HepG2 (cell line): Measurements from ENCODE around the gene MTFP1. TPM values are rescaled to one million over a fixed set of nuclear protein-coding genes. Genes with fewer than 3 reads are reported as not detected.

Source experiments
- ELK4 ChIP-seq: sonication (generic); formaldehyde crosslinking; IDR thresholded peaks from 2 replicates; pipeline ENCODE4 v1.9.0; 2021; ENCODE audit warnings: missing genetic modification reagents, borderline replicate concordance
- FOXP1 ChIP-seq, 2 experiments: fragments of 450-650 bp in 1 of 2; IDR thresholded peaks; 2 replicates each; pipeline ENCODE4 v1.6.1; 2017 to 2018; ENCODE audit warnings: antibody characterized with exemption in 1 of 2
- GLI4 ChIP-seq: sonication (generic); formaldehyde crosslinking; IDR thresholded peaks from 2 replicates; pipeline ENCODE4 v1.5.1; 2020; ENCODE audit warnings: missing genetic modification reagents, mild to moderate bottlenecking, moderate library complexity, borderline replicate concordance
- HNRNPUL1 ChIP-seq: fragments of 200-400 bp; formaldehyde crosslinking; IDR thresholded peaks from 2 replicates; pipeline ENCODE4 v1.6.1; 2017; ENCODE audit warnings: low read depth, mild to moderate bottlenecking, low read length, moderate library complexity
- NFRKB ChIP-seq: fragments of 450-650 bp; IDR thresholded peaks from 2 replicates; pipeline ENCODE4 v1.6.1; 2017
- PCBP2 ChIP-seq: fragments of 200-400 bp; formaldehyde crosslinking; optimal IDR thresholded peaks from 2 replicates; pipeline ENCODE3; 2018; ENCODE audit warnings: low read length, low read depth; ENCODE audit not compliant: poor library complexity, severe bottlenecking
- RAD51 ChIP-seq: fragments of 450-650 bp; IDR thresholded peaks from 2 replicates; pipeline ENCODE4 v1.6.1; 2016; ENCODE audit warnings: borderline replicate concordance
- RFX3 ChIP-seq: IDR thresholded peaks from 2 replicates; pipeline ENCODE4 v1.6.1; 2016; ENCODE audit warnings: missing biosample characterization, missing genetic modification reagents
- SSRP1 ChIP-seq: IDR thresholded peaks from 2 replicates; pipeline ENCODE4 v1.6.1; 2016; ENCODE audit warnings: control low read depth
- TFDP2 ChIP-seq: sonication (generic); formaldehyde crosslinking; IDR thresholded peaks from 2 replicates; pipeline ENCODE4 v1.4.0; 2020; ENCODE audit warnings: missing genetic modification reagents
- U2AF2 ChIP-seq: fragments of 200-400 bp; formaldehyde crosslinking; IDR thresholded peaks from 2 replicates; pipeline ENCODE4 v1.6.1; 2017; ENCODE audit warnings: low read depth, mild to moderate bottlenecking, low read length
- ZBTB3 ChIP-seq: sonication (generic); formaldehyde crosslinking; IDR thresholded peaks from 2 replicates; pipeline ENCODE4 v1.4.0; 2020; ENCODE audit warnings: low read depth, mild to moderate bottlenecking, moderate library complexity, missing genetic modification reagents, borderline replicate concordance
- ZC3H4 ChIP-seq: sonication (generic); formaldehyde crosslinking; IDR thresholded peaks from 2 replicates; pipeline ENCODE4 v1.4.0; 2020; ENCODE audit warnings: missing genetic modification reagents, borderline replicate concordance
- ZNF329 ChIP-seq: sonication (generic); formaldehyde crosslinking; IDR thresholded peaks from 2 replicates; pipeline ENCODE4 v1.9.0; 2021; ENCODE audit warnings: low read depth, mild to moderate bottlenecking, missing genetic modification reagents
- ZNF558 ChIP-seq: sonication (generic); formaldehyde crosslinking; IDR thresholded peaks from 2 replicates; pipeline ENCODE4 v1.9.0; 2022; ENCODE audit warnings: mild to moderate bottlenecking, missing genetic modification reagents, borderline replicate concordance
- ZNF776 ChIP-seq: sonication (generic); formaldehyde crosslinking; IDR thresholded peaks from 2 replicates; pipeline ENCODE4 v1.4.0; 2020; ENCODE audit warnings: mild to moderate bottlenecking, missing genetic modification reagents
- polyA plus RNA-seq, 8 experiments: library from polyadenylated mRNA; depleted of rRNA in 3 of 8; stranded (reverse) in 7 of 8; unstranded in 1 of 8; fragments of >200 nt; fragmentation: Illumina TruSeq in 4 of 8; extraction: Trizol in 4 of 8; gene quantifications; 2 replicates each; pipeline versions ENCODE4 v1.2.1 to v1.2.3, GENCODE V29; 2011 to 2016; ENCODE audit warnings: low read depth in 4 of 8, missing spikeins in 1 of 8, mixed read lengths in 1 of 8; ENCODE audit not compliant: insufficient read depth in 1 of 8
- total RNA-seq, 5 experiments: library from RNA; depleted of rRNA; stranded (reverse); fragments of >200 nt; fragmentation: Illumina TruSeq; extraction: Trizol; gene quantifications; 2 replicates each; pipeline ENCODE4 v1.2.3, GENCODE V29; 2016; ENCODE audit warnings: low read depth in 1 of 5
- TF ChIP-seq, protein P1 (sequence below): sonication (generic); formaldehyde crosslinking; IDR thresholded peaks from 2 replicates; pipeline ENCODE4 v1.5.0; 2020; ENCODE audit warnings: missing genetic modification reagents
- TF ChIP-seq, protein P2 (sequence below): sonication (generic); formaldehyde crosslinking; IDR thresholded peaks from 2 replicates; pipeline ENCODE4 v1.5.0; 2020; ENCODE audit warnings: mild to moderate bottlenecking, missing genetic modification reagents, borderline replicate concordance

MTFP1 gene
- total and polyA plus RNA-seq, 2 of the 13 experiments (the other 11 are each of a cell fraction or from before 2014, with no cell fraction given), result 29.5 to 45.6 TPM

GRCh38 chr22:30423301-30423958 lies 2.1 kb upstream of the MTFP1 start (continued):
- TF ChIP-seq U2AF2, result 0 out of 2 replicates have a peak, but pooled peaks have one; percentile 67
- TF ChIP-seq, protein P1, sequence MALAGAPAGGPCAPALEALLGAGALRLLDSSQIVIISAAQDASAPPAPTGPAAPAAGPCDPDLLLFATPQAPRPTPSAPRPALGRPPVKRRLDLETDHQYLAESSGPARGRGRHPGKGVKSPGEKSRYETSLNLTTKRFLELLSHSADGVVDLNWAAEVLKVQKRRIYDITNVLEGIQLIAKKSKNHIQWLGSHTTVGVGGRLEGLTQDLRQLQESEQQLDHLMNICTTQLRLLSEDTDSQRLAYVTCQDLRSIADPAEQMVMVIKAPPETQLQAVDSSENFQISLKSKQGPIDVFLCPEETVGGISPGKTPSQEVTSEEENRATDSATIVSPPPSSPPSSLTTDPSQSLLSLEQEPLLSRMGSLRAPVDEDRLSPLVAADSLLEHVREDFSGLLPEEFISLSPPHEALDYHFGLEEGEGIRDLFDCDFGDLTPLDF (CRISPR knock-in tag), result peak; percentile 84
- peak; percentile 58; the same call in 1 of the 2 replicates for TF ChIP-seq ZC3H4 (CRISPR knock-in tag)
- TF ChIP-seq SSRP1, result no peak
- TF ChIP-seq, protein P2, sequence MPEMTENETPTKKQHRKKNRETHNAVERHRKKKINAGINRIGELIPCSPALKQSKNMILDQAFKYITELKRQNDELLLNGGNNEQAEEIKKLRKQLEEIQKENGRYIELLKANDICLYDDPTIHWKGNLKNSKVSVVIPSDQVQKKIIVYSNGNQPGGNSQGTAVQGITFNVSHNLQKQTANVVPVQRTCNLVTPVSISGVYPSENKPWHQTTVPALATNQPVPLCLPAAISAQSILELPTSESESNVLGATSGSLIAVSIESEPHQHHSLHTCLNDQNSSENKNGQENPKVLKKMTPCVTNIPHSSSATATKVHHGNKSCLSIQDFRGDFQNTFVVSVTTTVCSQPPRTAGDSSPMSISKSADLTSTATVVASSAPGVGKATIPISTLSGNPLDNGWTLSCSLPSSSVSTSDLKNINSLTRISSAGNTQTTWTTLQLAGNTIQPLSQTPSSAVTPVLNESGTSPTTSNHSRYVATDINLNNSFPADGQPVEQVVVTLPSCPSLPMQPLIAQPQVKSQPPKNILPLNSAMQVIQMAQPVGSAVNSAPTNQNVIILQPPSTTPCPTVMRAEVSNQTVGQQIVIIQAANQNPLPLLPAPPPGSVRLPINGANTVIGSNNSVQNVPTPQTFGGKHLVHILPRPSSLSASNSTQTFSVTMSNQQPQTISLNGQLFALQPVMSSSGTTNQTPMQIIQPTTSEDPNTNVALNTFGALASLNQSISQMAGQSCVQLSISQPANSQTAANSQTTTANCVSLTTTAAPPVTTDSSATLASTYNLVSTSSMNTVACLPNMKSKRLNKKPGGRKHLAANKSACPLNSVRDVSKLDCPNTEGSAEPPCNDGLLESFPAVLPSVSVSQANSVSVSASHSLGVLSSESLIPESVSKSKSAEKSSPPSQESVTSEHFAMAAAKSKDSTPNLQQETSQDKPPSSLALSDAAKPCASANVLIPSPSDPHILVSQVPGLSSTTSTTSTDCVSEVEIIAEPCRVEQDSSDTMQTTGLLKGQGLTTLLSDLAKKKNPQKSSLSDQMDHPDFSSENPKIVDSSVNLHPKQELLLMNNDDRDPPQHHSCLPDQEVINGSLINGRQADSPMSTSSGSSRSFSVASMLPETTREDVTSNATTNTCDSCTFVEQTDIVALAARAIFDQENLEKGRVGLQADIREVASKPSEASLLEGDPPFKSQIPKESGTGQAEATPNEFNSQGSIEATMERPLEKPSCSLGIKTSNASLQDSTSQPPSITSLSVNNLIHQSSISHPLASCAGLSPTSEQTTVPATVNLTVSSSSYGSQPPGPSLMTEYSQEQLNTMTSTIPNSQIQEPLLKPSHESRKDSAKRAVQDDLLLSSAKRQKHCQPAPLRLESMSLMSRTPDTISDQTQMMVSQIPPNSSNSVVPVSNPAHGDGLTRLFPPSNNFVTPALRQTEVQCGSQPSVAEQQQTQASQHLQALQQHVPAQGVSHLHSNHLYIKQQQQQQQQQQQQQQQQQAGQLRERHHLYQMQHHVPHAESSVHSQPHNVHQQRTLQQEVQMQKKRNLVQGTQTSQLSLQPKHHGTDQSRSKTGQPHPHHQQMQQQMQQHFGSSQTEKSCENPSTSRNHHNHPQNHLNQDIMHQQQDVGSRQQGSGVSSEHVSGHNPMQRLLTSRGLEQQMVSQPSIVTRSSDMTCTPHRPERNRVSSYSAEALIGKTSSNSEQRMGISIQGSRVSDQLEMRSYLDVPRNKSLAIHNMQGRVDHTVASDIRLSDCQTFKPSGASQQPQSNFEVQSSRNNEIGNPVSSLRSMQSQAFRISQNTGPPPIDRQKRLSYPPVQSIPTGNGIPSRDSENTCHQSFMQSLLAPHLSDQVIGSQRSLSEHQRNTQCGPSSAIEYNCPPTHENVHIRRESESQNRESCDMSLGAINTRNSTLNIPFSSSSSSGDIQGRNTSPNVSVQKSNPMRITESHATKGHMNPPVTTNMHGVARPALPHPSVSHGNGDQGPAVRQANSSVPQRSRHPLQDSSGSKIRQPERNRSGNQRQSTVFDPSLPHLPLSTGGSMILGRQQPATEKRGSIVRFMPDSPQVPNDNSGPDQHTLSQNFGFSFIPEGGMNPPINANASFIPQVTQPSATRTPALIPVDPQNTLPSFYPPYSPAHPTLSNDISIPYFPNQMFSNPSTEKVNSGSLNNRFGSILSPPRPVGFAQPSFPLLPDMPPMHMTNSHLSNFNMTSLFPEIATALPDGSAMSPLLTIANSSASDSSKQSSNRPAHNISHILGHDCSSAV (CRISPR knock-in tag), result no peak
- peak; percentile 71; the same call in 1 of the 2 replicates for TF ChIP-seq ZNF558 (CRISPR knock-in tag)
- TF ChIP-seq NFRKB, result no peak
- TF ChIP-seq RFX3 (CRISPR knock-in tag), result no peak
- peak; percentile 90; the same call in 1 of the 2 replicates for TF ChIP-seq ELK4
- peak; percentile 18 for TF ChIP-seq PCBP2
- peak; percentile 82; the same call in 1 of the 2 replicates for TF ChIP-seq GLI4 (CRISPR knock-in tag)
- peak; percentile 81; the same call in 1 of the 2 replicates for TF ChIP-seq ZNF776 (CRISPR knock-in tag)
- no peak for TF ChIP-seq RAD51
- TF ChIP-seq FOXP1 (IDR thresholded peaks at IDR 0.05), result no peak
- no peak for TF ChIP-seq FOXP1 (CRISPR knock-in tag; IDR thresholded peaks at IDR 0.05)
- TF ChIP-seq ZNF329 (CRISPR knock-in tag), result peak; percentile 48; the same call in 1 of the 2 replicates
- 0 out of 2 replicates have a peak, but pooled peaks have one; percentile 8 for TF ChIP-seq ZBTB3 (CRISPR knock-in tag)
- TF ChIP-seq TFDP2 (CRISPR knock-in tag), result peak; percentile 25
- TF ChIP-seq HNRNPUL1, result no peak
